Measurements from ENCODE around the gene B4GALT5.
A peak's percentile ranks its signal among the peaks of the same experiment; 100 is the strongest.

The B4GALT5 gene

DNA sequence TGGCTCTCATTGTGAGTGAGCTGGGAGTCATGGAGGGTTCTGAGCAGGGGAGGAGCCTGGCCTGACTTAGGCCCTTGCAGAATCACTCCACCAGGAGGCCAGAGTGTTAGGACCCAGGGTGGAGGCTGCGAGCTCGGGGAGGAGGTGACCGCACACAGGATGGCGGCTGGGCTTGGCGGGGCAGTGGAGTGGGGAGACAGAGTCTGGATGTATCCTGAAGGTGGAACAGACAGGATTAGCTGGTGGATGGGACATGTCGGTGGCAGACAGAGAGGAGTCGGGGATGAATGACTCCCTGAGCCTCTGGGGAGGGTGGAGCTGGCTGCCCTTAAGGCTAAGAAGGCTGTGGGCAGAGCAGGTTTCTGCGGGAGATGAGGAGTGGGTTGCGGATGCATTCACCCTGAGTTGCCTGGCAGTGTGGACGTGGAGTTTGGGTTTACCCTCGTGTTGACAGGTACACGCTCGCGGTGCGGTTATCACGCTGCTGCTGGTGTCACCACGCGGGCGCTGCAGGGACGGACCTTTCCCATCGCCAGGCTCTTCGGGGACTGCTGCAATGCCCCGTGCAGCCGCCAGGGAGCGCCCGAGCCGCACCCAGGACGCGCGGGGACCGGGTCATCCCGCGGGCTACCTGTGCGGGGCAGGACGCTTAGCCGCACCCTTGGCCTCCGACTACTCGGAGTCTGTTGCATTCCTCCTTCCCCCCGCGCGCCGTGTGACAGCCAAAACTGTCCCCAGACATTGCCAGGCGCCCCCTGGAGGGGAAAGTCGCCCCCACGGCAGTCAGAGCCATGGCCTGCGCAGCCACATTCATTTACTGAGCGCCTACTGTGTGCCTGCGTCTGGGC lies 102.8 kb downstream of the B4GALT5 start:
- H3K36me3 ChIP-seq: no peaks in the 10 kb centered on the region
- H3K27ac ChIP-seq: peak overlapping the region; percentile 52
- H3K27me3 ChIP-seq: peaks cover 15% of the 10 kb centered on the region
- H3K4me1 ChIP-seq (ENCODE audit: control insufficient read depth in 1 of 2, insufficient read depth in 1 of 2, low read depth in 1 of 2, low read length in 1 of 2): peaks cover 17 to 29% of the 10 kb centered on the region in 2 experiments
- H3K9me3 ChIP-seq: no peaks in the 10 kb centered on the region
- TF ChIP-seq, protein P1, sequence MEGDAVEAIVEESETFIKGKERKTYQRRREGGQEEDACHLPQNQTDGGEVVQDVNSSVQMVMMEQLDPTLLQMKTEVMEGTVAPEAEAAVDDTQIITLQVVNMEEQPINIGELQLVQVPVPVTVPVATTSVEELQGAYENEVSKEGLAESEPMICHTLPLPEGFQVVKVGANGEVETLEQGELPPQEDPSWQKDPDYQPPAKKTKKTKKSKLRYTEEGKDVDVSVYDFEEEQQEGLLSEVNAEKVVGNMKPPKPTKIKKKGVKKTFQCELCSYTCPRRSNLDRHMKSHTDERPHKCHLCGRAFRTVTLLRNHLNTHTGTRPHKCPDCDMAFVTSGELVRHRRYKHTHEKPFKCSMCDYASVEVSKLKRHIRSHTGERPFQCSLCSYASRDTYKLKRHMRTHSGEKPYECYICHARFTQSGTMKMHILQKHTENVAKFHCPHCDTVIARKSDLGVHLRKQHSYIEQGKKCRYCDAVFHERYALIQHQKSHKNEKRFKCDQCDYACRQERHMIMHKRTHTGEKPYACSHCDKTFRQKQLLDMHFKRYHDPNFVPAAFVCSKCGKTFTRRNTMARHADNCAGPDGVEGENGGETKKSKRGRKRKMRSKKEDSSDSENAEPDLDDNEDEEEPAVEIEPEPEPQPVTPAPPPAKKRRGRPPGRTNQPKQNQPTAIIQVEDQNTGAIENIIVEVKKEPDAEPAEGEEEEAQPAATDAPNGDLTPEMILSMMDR (IDR thresholded peaks at IDR 0.05): peak; percentile 99
- H3K4me3 ChIP-seq (ENCODE audit: low read depth in 1 of 2, low read length in 1 of 2): peak overlapping the region; percentile 53 to 61

DNA sequence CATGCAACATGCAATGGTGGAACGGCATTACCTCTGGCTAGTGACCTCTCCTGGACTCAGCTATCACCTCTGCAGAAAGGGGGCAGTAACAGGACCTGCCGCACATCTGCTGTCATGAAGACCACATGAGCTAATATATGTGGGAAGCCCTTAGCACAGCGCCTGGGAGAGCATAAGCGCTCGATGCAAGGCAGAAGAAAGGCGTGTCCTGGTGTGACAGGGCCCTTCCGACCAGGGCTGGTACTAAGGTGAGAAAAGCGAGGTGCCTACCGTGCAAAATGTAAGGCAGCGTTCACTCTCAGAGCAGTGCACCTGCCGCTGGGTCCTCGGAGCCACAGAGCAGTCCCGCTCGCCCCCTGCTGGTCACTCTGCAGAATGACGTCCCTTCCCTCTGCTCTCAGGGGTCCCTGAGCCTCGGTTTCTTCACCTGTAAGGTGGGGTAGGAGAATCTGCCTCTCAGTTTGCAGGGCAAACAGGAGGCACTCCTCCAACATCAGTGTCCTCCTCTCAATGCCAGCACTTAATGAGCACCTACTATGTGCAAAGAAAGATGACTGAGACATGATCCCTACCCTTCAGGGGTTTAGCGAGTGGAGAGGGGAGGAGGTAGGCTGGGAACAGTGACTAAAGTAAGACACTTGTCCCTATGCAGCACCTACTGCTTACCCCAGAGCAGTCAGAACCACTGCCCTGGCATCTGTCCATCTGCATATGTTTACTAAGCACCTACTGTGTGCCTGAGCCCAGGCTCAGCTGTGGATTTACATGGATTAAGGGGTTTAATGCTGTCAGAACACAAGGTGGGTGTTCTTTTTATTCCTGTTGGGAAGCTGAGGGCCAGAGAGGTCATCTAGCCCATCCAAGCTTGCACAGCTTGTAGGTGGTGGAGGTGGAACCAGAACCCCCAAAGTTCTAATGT lies 104.7 kb downstream of the B4GALT5 start:
- peaks cover 15% of the 10 kb centered on the region for H3K27me3 ChIP-seq
- TF ChIP-seq, protein P1 (IDR thresholded peaks at IDR 0.05): peak; percentile 92
- peak overlapping the region in 1 of 2 experiments; percentile 23 for H3K4me3 ChIP-seq (ENCODE audit: low read depth in 1 of 2, low read length in 1 of 2)
- no peak overlapping the region for H3K27ac ChIP-seq
- H3K36me3 ChIP-seq: no peaks in the 10 kb centered on the region
- peaks cover 15 to 23% of the 10 kb centered on the region in 2 experiments for H3K4me1 ChIP-seq (ENCODE audit: control insufficient read depth in 1 of 2, insufficient read depth in 1 of 2, low read depth in 1 of 2, low read length in 1 of 2)
- H3K9me3 ChIP-seq: no peaks in the 10 kb centered on the region

DNA sequence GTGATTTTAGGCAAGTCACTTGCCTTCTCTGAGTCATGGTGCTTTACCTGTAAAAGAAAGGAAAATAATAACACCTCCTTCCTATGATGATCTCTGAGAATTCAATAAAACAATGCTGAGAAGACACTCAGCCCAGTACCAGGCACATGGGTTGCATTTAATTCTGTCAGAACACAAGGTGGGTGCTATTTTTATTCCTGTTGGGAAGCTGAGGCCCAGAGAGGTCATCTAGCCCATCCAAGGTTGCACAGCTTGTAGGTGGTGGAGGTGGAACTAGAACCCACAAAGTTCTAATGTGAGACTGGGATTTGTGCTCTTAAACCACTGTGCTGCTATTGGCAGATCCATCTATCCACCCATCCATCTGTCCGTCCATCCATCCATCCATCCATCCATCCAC lies 106.1 kb downstream of the B4GALT5 start:
- peaks cover 15 to 23% of the 10 kb centered on the region in 2 experiments for H3K4me1 ChIP-seq (ENCODE audit: control insufficient read depth in 1 of 2, insufficient read depth in 1 of 2, low read depth in 1 of 2, low read length in 1 of 2)
- H3K27ac ChIP-seq: no peak overlapping the region
- H3K36me3 ChIP-seq: no peaks in the 10 kb centered on the region
- peaks cover 15% of the 10 kb centered on the region for H3K27me3 ChIP-seq
- no peak overlapping the region for H3K4me3 ChIP-seq (ENCODE audit: low read depth in 1 of 2, low read length in 1 of 2)
- H3K9me3 ChIP-seq: no peaks in the 10 kb centered on the region
- TF ChIP-seq, protein P1 (IDR thresholded peaks at IDR 0.05): no peak

DNA sequence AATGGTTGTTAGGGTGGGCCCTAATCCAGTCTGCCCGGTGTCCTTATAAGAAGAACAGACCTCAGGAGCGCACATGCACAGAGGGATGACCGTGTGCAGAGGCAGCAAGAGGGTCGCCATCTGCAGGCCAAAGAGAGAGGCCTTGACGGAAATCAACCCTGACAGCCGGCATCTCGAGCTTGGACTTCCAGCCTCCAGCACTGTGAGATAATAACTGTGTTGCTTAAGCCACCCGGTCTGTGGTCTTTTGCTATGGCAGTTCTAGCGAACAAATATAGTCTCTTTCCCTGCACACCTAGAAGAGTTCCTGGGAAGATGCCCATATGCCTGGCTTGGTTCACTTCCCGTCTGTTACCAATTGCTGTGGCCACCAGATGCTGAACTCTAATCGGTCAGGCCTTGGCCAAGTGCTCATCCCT lies 110.5 kb downstream of the B4GALT5 start:
- Histone ChIP-seq H3K27me3 (peaks cover 12% of the 10 kb centered on the region), H3K9me3 (no peaks in the 10 kb centered on the region), H3K36me3 (no peaks in the 10 kb centered on the region), H3K4me1 (ENCODE audit: control insufficient read depth in 1 of 2, insufficient read depth in 1 of 2, low read depth in 1 of 2, low read length in 1 of 2) (no peaks in the 10 kb centered on the region), H3K27ac (no peak overlapping the region), H3K4me3 (ENCODE audit: low read depth in 1 of 2, low read length in 1 of 2) (no peak overlapping the region)
- TF ChIP-seq, protein P1 (IDR thresholded peaks at IDR 0.05): no peak

DNA sequence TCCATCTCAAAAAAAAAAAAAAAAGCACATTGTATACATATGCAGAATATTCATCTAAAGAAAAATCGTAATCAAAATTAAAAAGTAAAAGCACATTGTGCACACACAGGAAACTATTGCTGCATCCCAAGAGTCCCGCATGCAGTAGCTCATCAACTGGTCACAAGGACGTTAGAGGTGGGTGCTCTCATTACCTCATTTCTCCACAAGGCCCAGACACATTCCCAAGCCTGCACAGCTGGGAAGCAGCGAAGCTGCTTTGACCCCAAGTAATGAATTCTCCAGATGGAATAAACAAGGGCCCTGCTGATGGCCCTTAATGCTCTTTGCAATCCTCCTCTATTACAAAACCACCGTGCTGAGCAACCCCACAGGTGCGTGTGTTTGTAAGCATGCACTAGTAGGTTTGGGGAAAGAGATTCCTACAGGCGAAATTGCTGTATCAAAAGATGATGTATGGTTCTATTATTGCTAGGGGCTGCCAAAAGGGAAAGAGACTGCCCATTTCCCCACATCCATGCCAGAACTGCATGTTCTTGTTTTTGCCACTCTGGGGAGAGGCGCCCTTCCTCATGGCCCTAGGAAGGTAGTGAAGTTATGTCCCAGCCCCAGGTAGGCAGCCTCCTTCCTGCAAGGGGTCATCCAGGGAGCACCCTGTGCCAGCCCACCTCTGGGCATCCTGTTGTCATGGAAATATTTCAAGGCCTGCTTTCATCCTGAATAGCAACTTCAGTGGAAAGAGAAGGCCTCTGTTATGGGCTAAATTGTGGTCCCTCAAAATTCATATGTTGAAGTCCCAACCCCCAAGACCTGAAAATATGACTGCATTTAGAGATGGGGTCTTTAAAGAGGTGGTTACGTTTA lies 111.1 kb downstream of the B4GALT5 start:
- H3K4me1 ChIP-seq (ENCODE audit: control insufficient read depth in 1 of 2, insufficient read depth in 1 of 2, low read depth in 1 of 2, low read length in 1 of 2): no peaks in the 10 kb centered on the region
- peaks cover 6% of the 10 kb centered on the region for H3K27me3 ChIP-seq
- H3K4me3 ChIP-seq (ENCODE audit: low read depth in 1 of 2, low read length in 1 of 2): no peak overlapping the region
- TF ChIP-seq, protein P1 (IDR thresholded peaks at IDR 0.05): no peak
- no peaks in the 10 kb centered on the region for H3K9me3 ChIP-seq
- H3K27ac ChIP-seq: no peak overlapping the region
- no peaks in the 10 kb centered on the region for H3K36me3 ChIP-seq

All from neutrophil (primary cell).